ENCODE results near the gene LGALS8. TPM values are rescaled to one million over a fixed set of nuclear protein-coding genes. Genes with fewer than 3 reads are reported as not detected.
"Not testable (repeated sequence)": the region's sequence is repeated elsewhere in the genome, so short reads cannot be mapped to it uniquely, and the experiment has no call there.

Gene LGALS8
- total RNA-seq, 1 experiment from 2014 or later: 30.7 TPM

- H4K20me1 ChIP-seq (ENCODE audit: insufficient read depth); H3K4me3 ChIP-seq (replicated peaks in 1 of 2; ENCODE audit: low read depth in 1 of 2, low read length in 2 of 2); H3K9me3 ChIP-seq (ENCODE audit: control insufficient read depth in 1 of 2, insufficient read depth in 1 of 2, low read depth in 1 of 2, low read length in 2 of 2); RAD21 ChIA-PET (ENCODE audit: low non-redundant PET in 1 of 2, low total read pairs in 2 of 2, uncharacterized antibody in 2 of 2, unreplicated experiment in 2 of 2); BruUV-seq (replicated peaks); intact Hi-C loops (cut with micrococcal nuclease); H3K4me1 ChIP-seq (ENCODE audit: control insufficient read depth in 1 of 2, insufficient read depth in 2 of 2, low read length in 2 of 2); ATAC-seq; H3K4me2 ChIP-seq (ENCODE audit: low read length); H3K9me2 ChIP-seq (ENCODE audit: insufficient read depth); H3K9ac ChIP-seq (ENCODE audit: low read length); CTCF ChIA-PET; H3K79me2 ChIP-seq (ENCODE audit: insufficient read depth, low read length); H3K27ac ChIP-seq (ENCODE audit: low read depth, low read length); H3K27me3 ChIP-seq (ENCODE audit: insufficient read depth, low read length); H2AFZ ChIP-seq (ENCODE audit: low read depth, low read length, poor library complexity, severe bottlenecking); DNase-seq (ENCODE audit: low read depth, low spot score); POLR2A ChIA-PET: not testable (repeated sequence)
- 0 out of 2 replicates have a peak, but pooled peaks have one; percentile 21 for TF ChIP-seq CEBPB (IDR thresholded peaks at IDR 0.05; ENCODE audit: low read depth)
- peaks cover 54 to 73% of the 10 kb centered on the region in 2 experiments for H3K36me3 ChIP-seq (ENCODE audit: control insufficient read depth in 1 of 2, insufficient read depth in 2 of 2, low read length in 2 of 2)
These were observed 53.3 kb downstream of the LGALS8 start for GRCh38 chr1:236577041-236577440.

- no TSS peak for BruUV-seq (replicated peaks)
- DNase-seq (ENCODE audit: low read depth, low spot score) (no peak), ATAC-seq (no peak)
- no peaks in the 10 kb centered on the region for H3K27me3 ChIP-seq (ENCODE audit: insufficient read depth, low read length)
- H4K20me1 ChIP-seq (ENCODE audit: insufficient read depth): peaks cover 3% of the 10 kb centered on the region; the same call in 1 of the 2 replicates
- H3K9ac ChIP-seq (ENCODE audit: low read length): no peak overlapping the region
- intact Hi-C loops (cut with micrococcal nuclease): no loop called here
- no peaks in the 10 kb centered on the region for H3K4me1 ChIP-seq (ENCODE audit: control insufficient read depth in 1 of 2, insufficient read depth in 2 of 2, low read length in 2 of 2)
- POLR2A ChIA-PET: no interaction called here
- H3K9me3 ChIP-seq (ENCODE audit: control insufficient read depth in 1 of 2, insufficient read depth in 1 of 2, low read depth in 1 of 2, low read length in 2 of 2): no peaks in the 10 kb centered on the region
- no peak for TF ChIP-seq SP1 (IDR thresholded peaks at IDR 0.05; ENCODE audit: low read depth)
- TF ChIP-seq REST (IDR thresholded peaks at IDR 0.05; ENCODE audit: low read depth): no peak
- no peak for TF ChIP-seq EZH2phosphoT487 (IDR thresholded peaks at IDR 0.05; ENCODE audit: borderline replicate concordance)
- no peak for TF ChIP-seq JUND (IDR thresholded peaks at IDR 0.05)
- RAD21 ChIA-PET (ENCODE audit: low non-redundant PET in 1 of 2, low total read pairs in 2 of 2, uncharacterized antibody in 2 of 2, unreplicated experiment in 2 of 2): no interaction called here
- H3K79me2 ChIP-seq (ENCODE audit: insufficient read depth, low read length): 0 out of 2 replicates have a peak, but pooled peaks cover 3% of the 10 kb centered on the region
- no peak overlapping the region for H3K4me2 ChIP-seq (ENCODE audit: low read length)
- H3K27ac ChIP-seq (ENCODE audit: low read depth, low read length): no peak overlapping the region
- H3K4me3 ChIP-seq (replicated peaks in 1 of 2; ENCODE audit: low read depth in 1 of 2, low read length in 2 of 2): no peak overlapping the region
- CTCF ChIA-PET: no interaction called here
- no peak overlapping the region for H2AFZ ChIP-seq (ENCODE audit: low read depth, low read length, poor library complexity, severe bottlenecking)
- H3K36me3 ChIP-seq (ENCODE audit: control insufficient read depth in 1 of 2, insufficient read depth in 2 of 2, low read length in 2 of 2): peaks cover 52 to 67% of the 10 kb centered on the region in 2 experiments
- H3K9me2 ChIP-seq (ENCODE audit: insufficient read depth): no peaks in the 10 kb centered on the region
These were observed 54.9 kb downstream of the LGALS8 start for GRCh38 chr1:236578661-236579060.

- DNase-seq (ENCODE audit: low read depth, low spot score); H3K9ac ChIP-seq (ENCODE audit: low read length); CTCF ChIA-PET; intact Hi-C loops (cut with micrococcal nuclease); H3K4me2 ChIP-seq (ENCODE audit: low read length); H3K4me3 ChIP-seq (replicated peaks in 1 of 2; ENCODE audit: low read depth in 1 of 2, low read length in 2 of 2); H4K20me1 ChIP-seq (ENCODE audit: insufficient read depth); POLR2A ChIA-PET; H3K9me3 ChIP-seq (ENCODE audit: control insufficient read depth in 1 of 2, insufficient read depth in 1 of 2, low read depth in 1 of 2, low read length in 2 of 2); H3K27ac ChIP-seq (ENCODE audit: low read depth, low read length); H3K79me2 ChIP-seq (ENCODE audit: insufficient read depth, low read length); BruUV-seq (replicated peaks); H2AFZ ChIP-seq (ENCODE audit: low read depth, low read length, poor library complexity, severe bottlenecking); ATAC-seq; RAD21 ChIA-PET (ENCODE audit: low non-redundant PET in 1 of 2, low total read pairs in 2 of 2, uncharacterized antibody in 2 of 2, unreplicated experiment in 2 of 2); H3K9me2 ChIP-seq (ENCODE audit: insufficient read depth); H3K4me1 ChIP-seq (ENCODE audit: control insufficient read depth in 1 of 2, insufficient read depth in 2 of 2, low read length in 2 of 2); H3K27me3 ChIP-seq (ENCODE audit: insufficient read depth, low read length): not testable (repeated sequence)
- peaks cover 49 to 71% of the 10 kb centered on the region in 2 experiments for H3K36me3 ChIP-seq (ENCODE audit: control insufficient read depth in 1 of 2, insufficient read depth in 2 of 2, low read length in 2 of 2)
These were observed 56.6 kb downstream of the LGALS8 start for GRCh38 chr1:236580404-236580803.
